Duodenal mucosa (tissue), 2 donors: ENCODE results near the gene EXOC4.

Experiments
- H3K27ac ChIP-seq: one replicate; pipeline ENCODE4 v1.7.0; 2013; ENCODE audit warnings: low read depth, low read length
- H3K27me3 ChIP-seq, 2 donors: one replicate each; pipeline ENCODE4 v1.7.0; 2013; ENCODE audit warnings: low read length in 2 of 2, control low read depth in 1 of 2; ENCODE audit not compliant: insufficient read depth in 2 of 2, control insufficient read depth in 1 of 2
- H3K36me3 ChIP-seq, 2 donors: one replicate each; pipeline ENCODE4 v1.7.0; 2013; ENCODE audit warnings: low read length in 2 of 2, control low read depth in 1 of 2; ENCODE audit not compliant: insufficient read depth in 2 of 2, control insufficient read depth in 1 of 2
- H3K4me1 ChIP-seq, 2 donors: one replicate each; pipeline ENCODE4 v1.7.0; 2013; ENCODE audit warnings: low read length in 2 of 2, control low read depth in 1 of 2; ENCODE audit not compliant: insufficient read depth in 2 of 2, control insufficient read depth in 1 of 2
- H3K4me3 ChIP-seq, 2 donors: one replicate each; pipeline ENCODE4 v1.7.0; 2013; ENCODE audit warnings: low read length in 2 of 2, low read depth in 1 of 2
- H3K9ac ChIP-seq, 2 donors: one replicate each; pipeline ENCODE4 v1.7.0; 2013; ENCODE audit warnings: low read length in 2 of 2, low read depth in 1 of 2
- H3K9me3 ChIP-seq, 2 donors: one replicate each; pipeline ENCODE4 v1.7.0; 2013; ENCODE audit warnings: low read length in 2 of 2, control low read depth in 1 of 2; ENCODE audit not compliant: control insufficient read depth in 1 of 2

EXOC4 gene

DNA sequence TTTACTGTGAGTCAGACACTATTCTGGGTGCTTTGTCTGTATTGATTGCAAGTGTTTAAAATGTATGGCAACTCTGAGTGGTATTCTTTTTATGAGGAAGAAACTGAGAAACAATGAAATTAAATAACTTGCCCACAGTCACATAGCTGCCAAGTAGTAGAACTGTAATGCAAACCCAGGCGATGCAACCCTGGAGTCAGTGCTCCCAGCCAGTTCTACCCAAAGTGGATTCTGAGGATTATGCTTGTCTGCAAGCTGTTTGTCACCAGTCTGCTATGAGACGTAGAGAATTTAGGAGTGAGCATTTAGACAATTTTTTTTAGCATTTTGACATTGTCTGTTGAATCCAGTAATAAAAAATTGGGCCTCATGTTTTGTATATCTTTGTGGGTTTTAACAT is 568.3 kb downstream of the EXOC4 start:
- H3K36me3 ChIP-seq, result peaks cover 3 to 9% of the 10 kb centered on the region in 2 donors
- no peaks in the 10 kb centered on the region for H3K4me1 ChIP-seq
- H3K4me3 ChIP-seq, result no peak overlapping the region
- H3K27ac ChIP-seq, result no peak overlapping the region
- H3K27me3 ChIP-seq, result no peaks in the 10 kb centered on the region
- H3K9ac ChIP-seq, result no peak overlapping the region
- H3K9me3 ChIP-seq, result no peaks in the 10 kb centered on the region

- H3K9ac ChIP-seq, result no peak overlapping the region
- H3K4me1 ChIP-seq, result no peaks in the 10 kb centered on the region
- H3K4me3 ChIP-seq, result no peak overlapping the region
- H3K27me3 ChIP-seq, result no peaks in the 10 kb centered on the region
- no peak overlapping the region for H3K27ac ChIP-seq
- no peaks in the 10 kb centered on the region for H3K9me3 ChIP-seq
- H3K36me3 ChIP-seq, result peaks cover 3 to 9% of the 10 kb centered on the region in 2 donors
These were observed 569.2 kb downstream of the EXOC4 start for GRCh38 chr7:133822001-133822641.

DNA sequence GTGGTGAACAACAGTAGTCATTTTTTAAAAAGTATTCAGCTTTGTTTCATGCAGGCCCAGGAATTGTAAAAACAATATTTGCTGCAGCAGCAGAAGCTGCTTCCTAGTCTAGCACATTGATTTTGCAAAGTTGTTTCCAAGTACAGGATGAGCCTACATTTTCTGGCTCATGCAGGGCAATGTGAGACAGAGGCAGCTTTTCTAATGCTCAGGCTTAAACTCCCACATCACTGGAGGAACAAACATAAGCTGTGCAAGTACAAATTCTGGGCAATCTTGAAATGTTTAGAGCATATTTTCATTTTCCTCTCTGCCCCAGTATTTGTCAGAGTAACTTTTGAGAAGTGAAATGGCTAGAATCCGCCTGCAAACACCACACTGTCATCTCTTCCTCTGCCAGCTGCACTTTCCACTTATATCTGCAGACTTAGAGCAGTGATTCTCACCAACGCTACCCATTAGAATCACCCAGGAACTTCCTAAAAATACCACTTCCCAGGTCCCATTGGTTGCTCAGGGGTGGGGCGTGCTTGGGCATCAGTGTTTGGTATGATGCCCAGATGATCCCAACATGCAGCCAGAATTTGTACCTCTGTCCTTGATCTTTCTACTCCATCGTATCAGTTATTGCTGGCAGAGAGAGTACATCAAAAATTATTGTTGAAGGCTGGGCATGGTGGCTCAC is 570.1 kb downstream of the EXOC4 start:
- Histone ChIP-seq H3K27me3 (no peaks in the 10 kb centered on the region), H3K36me3 (peaks cover 3 to 9% of the 10 kb centered on the region in 2 donors), H3K9me3 (no peaks in the 10 kb centered on the region), H3K4me1 (no peaks in the 10 kb centered on the region), H3K4me3 (no peak overlapping the region), H3K27ac (no peak overlapping the region), H3K9ac (no peak overlapping the region)

DNA sequence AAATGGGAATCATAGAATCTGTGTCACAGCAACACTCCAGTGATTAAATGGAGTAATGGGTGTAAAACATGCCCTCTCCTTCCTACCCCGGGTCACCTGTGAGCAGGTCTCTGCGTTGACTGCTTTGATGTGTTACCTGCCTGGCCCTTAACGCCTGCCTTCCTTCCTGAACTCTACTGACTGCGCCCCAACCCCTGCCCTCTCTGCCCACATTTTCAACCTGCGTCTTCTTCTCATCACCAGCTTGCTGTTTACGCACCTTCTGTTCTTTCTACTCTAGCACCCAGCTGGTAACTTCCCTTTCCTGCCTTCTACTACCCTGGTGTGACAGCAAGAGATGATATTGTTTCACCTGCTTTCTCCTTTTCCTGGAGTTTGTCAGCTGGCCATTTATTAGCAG is 571.3 kb downstream of the EXOC4 start:
- H3K36me3 ChIP-seq, result peaks cover 0 to 3% of the 10 kb centered on the region in 2 donors

DNA sequence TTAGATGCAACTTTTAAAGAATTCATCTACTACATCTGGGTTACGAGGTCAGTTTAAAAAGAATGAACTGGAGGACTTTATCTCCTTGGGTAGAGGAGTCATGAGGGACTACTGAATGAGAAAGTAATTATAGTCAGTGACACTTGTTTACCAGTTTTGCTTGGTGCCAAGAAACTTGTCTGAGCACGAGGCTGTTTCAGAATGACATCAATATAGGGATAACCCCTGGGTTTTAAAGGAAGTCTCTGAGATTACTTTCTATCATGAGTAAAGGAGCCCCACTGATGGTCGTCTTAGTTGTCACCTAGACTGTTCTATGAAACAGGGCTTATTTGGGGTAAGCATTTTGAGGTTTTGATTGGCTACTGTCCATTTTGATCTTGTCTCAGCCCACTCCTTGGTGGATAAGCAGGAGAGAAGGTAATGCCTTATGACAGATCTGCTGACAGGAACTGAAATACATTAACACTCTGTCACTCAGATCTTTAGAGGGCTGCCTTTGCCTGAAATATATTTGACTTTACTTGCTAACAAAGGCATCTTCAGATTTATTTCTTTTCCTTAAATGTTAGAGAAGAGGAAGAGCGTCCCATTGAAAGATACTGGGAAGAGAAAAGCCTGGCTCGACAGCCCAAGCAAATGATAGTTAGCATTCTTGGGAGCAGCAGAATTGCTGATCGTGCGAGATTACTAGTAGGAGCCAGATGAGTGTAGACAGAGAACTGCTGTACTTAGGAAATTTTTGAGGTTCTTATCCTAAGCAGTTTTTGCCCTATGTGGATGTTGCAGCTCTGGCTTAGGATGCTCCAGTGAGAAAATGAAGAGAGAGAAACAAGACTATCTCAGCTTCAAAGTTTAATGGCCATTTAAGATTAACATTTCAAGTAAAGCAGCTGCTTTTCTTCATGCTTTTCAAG is 575.1 kb downstream of the EXOC4 start:
- Histone ChIP-seq H3K9ac (no peak overlapping the region), H3K4me1 (no peaks in the 10 kb centered on the region), H3K36me3 (peaks cover 0 to 2% of the 10 kb centered on the region in 2 donors), H3K9me3 (peaks cover 2 to 7% of the 10 kb centered on the region in 2 donors), H3K27ac (no peak overlapping the region), H3K4me3 (no peak overlapping the region), H3K27me3 (no peaks in the 10 kb centered on the region)

More for the DNA sequence above, 571.3 kb downstream of the EXOC4 start:
- no peak overlapping the region for H3K9ac ChIP-seq
- H3K4me3 ChIP-seq, result no peak overlapping the region
- H3K4me1 ChIP-seq, result no peaks in the 10 kb centered on the region
- no peaks in the 10 kb centered on the region for H3K9me3 ChIP-seq
- no peaks in the 10 kb centered on the region for H3K27me3 ChIP-seq
- H3K27ac ChIP-seq, result no peak overlapping the region

DNA sequence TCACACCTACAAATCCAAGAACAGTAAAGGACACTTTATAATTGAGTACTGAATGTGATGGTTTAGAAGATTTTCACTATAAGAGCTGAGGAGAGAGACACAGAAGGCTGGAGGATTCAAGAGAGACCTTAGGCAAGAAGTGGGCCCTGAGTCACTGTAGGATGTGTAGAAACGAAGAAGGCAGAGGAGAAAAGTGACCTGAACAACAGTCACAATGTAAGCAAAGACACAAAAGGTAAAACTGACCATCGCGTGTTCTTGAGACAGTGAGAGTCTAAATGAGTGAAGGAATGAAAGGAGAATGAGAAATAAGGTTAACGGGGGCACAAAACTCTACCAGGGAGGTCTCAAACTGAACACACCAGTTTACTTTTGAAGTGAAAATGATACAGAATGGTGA is 576.0 kb downstream of the EXOC4 start:
- no peaks in the 10 kb centered on the region for H3K27me3 ChIP-seq

GRCh38 chr7:133829336-133829897 is 576.5 kb downstream of the EXOC4 start:
- no peaks in the 10 kb centered on the region for H3K27me3 ChIP-seq
- no peaks in the 10 kb centered on the region for H3K4me1 ChIP-seq
- H3K27ac ChIP-seq, result no peak overlapping the region
- H3K9ac ChIP-seq, result no peak overlapping the region
- H3K36me3 ChIP-seq, result peaks cover 0 to 2% of the 10 kb centered on the region in 2 donors
- peaks cover 2 to 7% of the 10 kb centered on the region in 2 donors for H3K9me3 ChIP-seq
- H3K4me3 ChIP-seq, result no peak overlapping the region

More for the DNA sequence above, 576.0 kb downstream of the EXOC4 start:
- Histone ChIP-seq H3K36me3 (peaks cover 0 to 2% of the 10 kb centered on the region in 2 donors), H3K4me1 (no peaks in the 10 kb centered on the region), H3K4me3 (no peak overlapping the region), H3K9ac (no peak overlapping the region), H3K27ac (no peak overlapping the region), H3K9me3 (peaks cover 2 to 7% of the 10 kb centered on the region in 2 donors)

DNA sequence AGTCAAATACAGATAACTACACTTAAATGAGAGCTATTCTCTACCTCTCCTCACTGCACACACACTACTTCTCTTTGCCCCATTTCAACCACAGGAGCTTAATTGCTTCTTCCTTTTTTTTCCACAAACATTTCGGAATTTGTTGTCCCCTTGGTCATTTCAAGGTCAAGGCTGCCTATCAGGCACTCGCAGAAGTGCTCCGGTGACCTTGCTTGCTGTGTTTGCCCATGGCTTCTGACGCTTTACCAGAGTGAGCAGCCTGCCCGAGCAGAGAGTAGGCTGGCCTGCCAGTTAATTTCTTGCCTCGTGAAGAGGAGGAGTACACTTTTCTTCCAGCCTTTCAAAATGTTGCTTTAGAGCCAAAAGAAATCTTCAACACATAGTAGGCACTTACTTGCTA is 577.2 kb downstream of the EXOC4 start:
- peaks cover 0 to 2% of the 10 kb centered on the region in 2 donors for H3K36me3 ChIP-seq
- no peak overlapping the region for H3K9ac ChIP-seq
- no peaks in the 10 kb centered on the region for H3K27me3 ChIP-seq
- H3K27ac ChIP-seq, result no peak overlapping the region
- H3K4me3 ChIP-seq, result no peak overlapping the region
- no peaks in the 10 kb centered on the region for H3K4me1 ChIP-seq
- H3K9me3 ChIP-seq, result peaks cover 2 to 7% of the 10 kb centered on the region in 2 donors

- Histone ChIP-seq H3K9me3 (peaks cover 2 to 7% of the 10 kb centered on the region in 2 donors), H3K4me3 (no peak overlapping the region), H3K36me3 (peaks cover 0 to 2% of the 10 kb centered on the region in 2 donors), H3K27ac (no peak overlapping the region), H3K27me3 (no peaks in the 10 kb centered on the region), H3K4me1 (no peaks in the 10 kb centered on the region), H3K9ac (no peak overlapping the region)
These were observed 583.8 kb downstream of the EXOC4 start for GRCh38 chr7:133836666-133837065.
